Neural cell (in vitro differentiated cells): ENCODE measurements around the gene CATSPERB. TPM values are rescaled to one million over a fixed set of nuclear protein-coding genes. Genes with fewer than 3 reads are reported as not detected.
"Not testable (repeated sequence)": the region's sequence is repeated elsewhere in the genome, so short reads cannot be mapped to it uniquely, and the experiment has no call there.

Experiments used
- H2AFZ ChIP-seq: fragments of 200-600, 300-800 bp; sonication (generic), shearing (Covaris generic); 2 replicates; pipeline ENCODE4 v1.6.0; 2014; ENCODE audit warnings: low read depth, mild to moderate bottlenecking, antibody characterized with exemption, low read length, moderate library complexity
- H3F3A ChIP-seq: fragments of 200-600 bp; shearing (Covaris generic); 2 replicates; pipeline ENCODE4 v1.6.1; 2016; ENCODE audit warnings: mild to moderate bottlenecking, moderate library complexity, mixed read lengths, antibody characterized with exemption, low read length; ENCODE audit not compliant: insufficient read depth, poor library complexity, severe bottlenecking
- H3K27ac ChIP-seq: fragments of 200-600, 300-800 bp; sonication (generic), shearing (Covaris generic); 2 replicates; pipeline ENCODE4 v1.5.1; 2014; ENCODE audit warnings: mild to moderate bottlenecking, low read length, moderate library complexity
- H3K27me3 ChIP-seq: fragments of 300-800, 200-600 bp; sonication (generic), shearing (Covaris generic); 2 replicates; pipeline ENCODE4 v1.6.0; 2014; ENCODE audit warnings: mild to moderate bottlenecking, low read depth, low read length, moderate library complexity; ENCODE audit not compliant: insufficient read depth
- H3K36me3 ChIP-seq: fragments of 300-800, 200-600 bp; sonication (generic), shearing (Covaris generic); 2 replicates; pipeline ENCODE4 v1.5.1; 2014; ENCODE audit warnings: mild to moderate bottlenecking, antibody characterized with exemption, low read length, moderate library complexity; ENCODE audit not compliant: insufficient read depth
- H3K4me2 ChIP-seq: fragments of 300-800, 200-600 bp; sonication (generic), shearing (Covaris generic); 2 replicates; pipeline ENCODE4 v1.6.0; 2014; ENCODE audit warnings: mild to moderate bottlenecking, low read length
- H3K4me3 ChIP-seq: fragments of 300-800, 200-600 bp; sonication (generic), shearing (Covaris generic); 2 replicates; pipeline ENCODE4 v1.5.1; 2014; ENCODE audit warnings: mild to moderate bottlenecking, low read length, moderate library complexity
- H3K79me2 ChIP-seq: fragments of 200-600 bp; shearing (Covaris generic); replicated peaks from 2 replicates; pipeline ENCODE4 v1.6.0; 2014; ENCODE audit warnings: mild to moderate bottlenecking, low read length, moderate library complexity; ENCODE audit not compliant: insufficient read depth
- H3K9ac ChIP-seq: fragments of 300-800, 200-600 bp; sonication (generic), shearing (Covaris generic); 2 replicates; pipeline ENCODE4 v1.6.1; 2016; ENCODE audit warnings: mild to moderate bottlenecking, low read length, mixed read lengths
- H3K9me2 ChIP-seq: fragments of 200-600 bp; shearing (Covaris generic); 2 replicates; pipeline ENCODE4 v1.6.1; 2016; ENCODE audit warnings: mild to moderate bottlenecking, low read length, mixed read lengths; ENCODE audit not compliant: insufficient read depth
- H3K9me3 ChIP-seq: fragments of 200-600, 300-800 bp; sonication (generic), shearing (Covaris generic); 2 replicates; pipeline ENCODE4 v1.6.1; 2016; ENCODE audit warnings: mild to moderate bottlenecking, mixed run types, low read length, moderate library complexity, mixed read lengths
- H4K20me1 ChIP-seq: fragments of 200-600 bp; shearing (Covaris generic); 2 replicates; pipeline ENCODE4 v1.6.1; 2016; ENCODE audit warnings: mild to moderate bottlenecking, mixed run types; ENCODE audit not compliant: insufficient read depth
- CTCF ChIP-seq: fragments of 450-650 bp; IDR thresholded peaks from 2 replicates; pipeline ENCODE4 v1.5.1; 2014; ENCODE audit warnings: antibody characterized with exemption, mild to moderate bottlenecking, moderate library complexity; ENCODE audit not compliant: poor library complexity, severe bottlenecking
- EP300 ChIP-seq: fragments of 450-650 bp; conservative IDR thresholded peaks from 2 replicates; pipeline ENCODE4 v1.6.1; 2014; ENCODE audit warnings: antibody characterized with exemption, mild to moderate bottlenecking, moderate library complexity; ENCODE audit not compliant: poor library complexity, severe bottlenecking
- EZH2 ChIP-seq: fragments of 200-600, 300-800 bp; shearing (Covaris generic), sonication (generic); IDR thresholded peaks from 2 replicates; pipeline ENCODE4 v1.6.1; 2014; ENCODE audit warnings: antibody characterized with exemption, low read length, borderline replicate concordance, mild to moderate bottlenecking; ENCODE audit not compliant: insufficient read depth, poor library complexity, severe bottlenecking
- MXI1 ChIP-seq: fragments of 450-650 bp; conservative IDR thresholded peaks from 2 replicates; pipeline ENCODE4 v1.6.1; 2014; ENCODE audit warnings: antibody characterized with exemption, mild to moderate bottlenecking; ENCODE audit not compliant: poor library complexity, severe bottlenecking
- POLR2AphosphoS5 ChIP-seq: IDR thresholded peaks from 2 replicates; pipeline ENCODE4 v1.6.1; 2012
- RAD21 ChIP-seq: fragments of 450-650 bp; conservative IDR thresholded peaks from 2 replicates; pipeline ENCODE4 v1.6.1; 2014; ENCODE audit warnings: antibody characterized with exemption, mild to moderate bottlenecking, moderate library complexity
- REST ChIP-seq: IDR thresholded peaks from 2 replicates; pipeline ENCODE4 v1.6.1; 2012; ENCODE audit warnings: borderline replicate concordance
- SMC3 ChIP-seq: fragments of 450-650 bp; conservative IDR thresholded peaks from 2 replicates; pipeline ENCODE4 v1.6.1; 2014; ENCODE audit warnings: antibody characterized with exemption, mild to moderate bottlenecking, moderate library complexity; ENCODE audit not compliant: poor library complexity
- TAF1 ChIP-seq: IDR thresholded peaks from 2 replicates; pipeline ENCODE4 v1.6.1; 2012; ENCODE audit warnings: low read depth
- polyA plus RNA-seq: library from polyadenylated mRNA; depleted of rRNA; stranded (reverse); fragments of >200 nt; gene quantifications from 2 replicates; pipeline ENCODE4 v1.2.3, GENCODE V29; 2014

The CATSPERB gene
- polyA plus RNA-seq, 1 donor from 2014 or later = not detected

- peaks cover 7% of the 10 kb centered on the region for H3K9me3 ChIP-seq
- no peak overlapping the region for H3K27ac ChIP-seq
- no peak overlapping the region for H2AFZ ChIP-seq
- H3K27me3 ChIP-seq = no peaks in the 10 kb centered on the region
- no peak overlapping the region for H3K9ac ChIP-seq
- H3K36me3 ChIP-seq = no peaks in the 10 kb centered on the region
- H3F3A ChIP-seq = no peaks in the 10 kb centered on the region
- no peaks in the 10 kb centered on the region for H3K9me2 ChIP-seq
- no peaks in the 10 kb centered on the region for H3K79me2 ChIP-seq
- TF ChIP-seq EZH2 = no peak
- TF ChIP-seq REST = no peak
- TF ChIP-seq MXI1 = no peak
- no peak for TF ChIP-seq POLR2AphosphoS5
- TF ChIP-seq EP300 = no peak
- TF ChIP-seq TAF1 = no peak
- no peak for TF ChIP-seq SMC3
- TF ChIP-seq RAD21 = no peak
- no peak for TF ChIP-seq CTCF
- no peak overlapping the region for H3K4me3 ChIP-seq
- no peak overlapping the region for H3K4me2 ChIP-seq
- H4K20me1 ChIP-seq = no peaks in the 10 kb centered on the region
Observed at GRCh38 chr14:91536327-91536726, 195.6 kb downstream of the CATSPERB start.

- H3K27ac ChIP-seq, H3K79me2 ChIP-seq, H3K9ac ChIP-seq, H3K9me2 ChIP-seq, H3K27me3 ChIP-seq, H3K36me3 ChIP-seq, H3F3A ChIP-seq, H3K4me2 ChIP-seq, H2AFZ ChIP-seq, H4K20me1 ChIP-seq, H3K9me3 ChIP-seq, H3K4me3 ChIP-seq: not testable (repeated sequence)
Observed at GRCh38 chr14:91534059-91534458, 197.8 kb downstream of the CATSPERB start.

GRCh38 chr14:91533623-91534022, 198.3 kb downstream of the CATSPERB start:
- Histone ChIP-seq H3K27ac (no peak overlapping the region), H3K36me3 (no peaks in the 10 kb centered on the region), H3K27me3 (no peaks in the 10 kb centered on the region), H3K4me3 (no peak overlapping the region), H3K9me3 (peaks cover under 1% of the 10 kb centered on the region), H3F3A (no peaks in the 10 kb centered on the region), H2AFZ (no peak overlapping the region), H4K20me1 (no peaks in the 10 kb centered on the region), H3K9me2 (no peaks in the 10 kb centered on the region), H3K9ac (no peak overlapping the region), H3K79me2 (no peaks in the 10 kb centered on the region), H3K4me2 (no peak overlapping the region)
- TF ChIP-seq EZH2 = no peak
- TF ChIP-seq CTCF = no peak
- no peak for TF ChIP-seq RAD21
- no peak for TF ChIP-seq EP300
- TF ChIP-seq POLR2AphosphoS5 = no peak
- no peak for TF ChIP-seq TAF1
- no peak for TF ChIP-seq REST
- TF ChIP-seq SMC3 = no peak
- TF ChIP-seq MXI1 = no peak
